ENCODE results near the gene ELP1.

The ELP1 gene

GRCh38 chr9:108953983-108954574, 20.2 kb upstream of the ELP1 start:
- H3K9me3 ChIP-seq (ENCODE audit: control extremely low read depth in 1 of 5, control insufficient read depth in 4 of 5, insufficient read depth in 2 of 5, low read depth in 1 of 5, low read length in 4 of 5) = no peaks in the 10 kb centered on the region
- no peaks in the 10 kb centered on the region for H3K27me3 ChIP-seq (replicated peaks in 2 of 5; ENCODE audit: control insufficient read depth in 4 of 5, insufficient read depth in 5 of 5, low read length in 4 of 5)
- peak; percentile 48 to 68 (median 67) for DNase-seq
- peaks cover 0 to 3% (median 0%) of the 10 kb centered on the region in 4 experiments for H3K36me3 ChIP-seq (ENCODE audit: control insufficient read depth in 4 of 4, insufficient read depth in 4 of 4, low read length in 3 of 4)
- H3K4me1 ChIP-seq (ENCODE audit: control extremely low read depth in 1 of 4, control insufficient read depth in 4 of 4, insufficient read depth in 4 of 4, low read length in 3 of 4) = peaks cover 0 to 4% (median 0%) of the 10 kb centered on the region in 4 experiments
- H3K27ac ChIP-seq (ENCODE audit: insufficient read depth in 1 of 2, low read depth in 1 of 2, low read length in 2 of 2, poor library complexity in 1 of 2, severe bottlenecking in 2 of 2) = no peak overlapping the region
- POLR2A ChIA-PET = interaction anchor here (0.6 kb wide), 1 partner anchor 145 kb away, joined by 3 read pairs; no protein-coding TSS in a partner anchor
- no CpG with 5 or more reads among the region's 3 CpGs for WGBS (ENCODE audit: insufficient coverage)
- CTCF ChIA-PET = interaction anchor here (0.6 to 4.4 kb wide), 7 partner anchors 9 to 131 kb away, joined by 3 to 21 read pairs (median 3); no protein-coding TSS in a partner anchor
- H3K4me3 ChIP-seq (ENCODE audit: control insufficient read depth in 1 of 7, extremely low read depth in 1 of 7, insufficient read depth in 4 of 7, low read depth in 2 of 7, low read length in 6 of 7) = no peak overlapping the region

DNA sequence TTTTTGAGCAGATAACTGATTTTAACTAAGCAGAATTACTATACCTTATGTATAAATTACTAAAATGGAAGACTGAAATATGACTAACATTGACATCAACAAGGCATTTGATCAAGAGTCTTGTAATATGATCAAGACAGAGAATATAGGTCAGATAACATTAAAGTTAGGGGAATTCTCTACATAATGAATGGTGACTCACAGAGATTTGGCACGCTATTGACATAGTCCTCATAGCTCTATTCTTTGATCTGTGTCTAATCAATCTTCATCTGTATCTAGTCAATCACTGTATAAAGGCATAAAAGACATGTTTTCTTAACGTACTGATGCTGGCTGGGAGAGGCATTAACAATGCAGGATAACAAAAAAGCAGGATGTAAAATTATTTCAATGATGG, 17.7 kb upstream of the ELP1 start:
- ChIA-PET CTCF (interaction anchor here (1.1 to 4.4 kb wide), 3 partner anchors 9 to 52 kb away, joined by 3 to 21 read pairs (median 3); partner anchors contain the start of gene ABITRAM), POLR2A (no interaction called here)
- H3K4me3 ChIP-seq (ENCODE audit: control insufficient read depth in 1 of 7, extremely low read depth in 1 of 7, insufficient read depth in 4 of 7, low read depth in 2 of 7, low read length in 6 of 7) = no peak overlapping the region
- H3K4me1 ChIP-seq (ENCODE audit: control extremely low read depth in 1 of 4, control insufficient read depth in 4 of 4, insufficient read depth in 4 of 4, low read length in 3 of 4) = peaks cover 0 to 4% (median 0%) of the 10 kb centered on the region in 4 experiments
- no peaks in the 10 kb centered on the region for H3K9me3 ChIP-seq (ENCODE audit: control extremely low read depth in 1 of 5, control insufficient read depth in 4 of 5, insufficient read depth in 2 of 5, low read depth in 1 of 5, low read length in 4 of 5)
- WGBS (ENCODE audit: insufficient coverage) = 100% methylated on average over 1 of the region's 2 CpGs
- H3K27ac ChIP-seq (ENCODE audit: insufficient read depth in 1 of 2, low read depth in 1 of 2, low read length in 2 of 2, poor library complexity in 1 of 2, severe bottlenecking in 2 of 2) = no peak overlapping the region
- no peaks in the 10 kb centered on the region for H3K27me3 ChIP-seq (replicated peaks in 2 of 5; ENCODE audit: control insufficient read depth in 4 of 5, insufficient read depth in 5 of 5, low read length in 4 of 5)
- H3K36me3 ChIP-seq (ENCODE audit: control insufficient read depth in 4 of 4, insufficient read depth in 4 of 4, low read length in 3 of 4) = peaks cover 0 to 3% (median 0%) of the 10 kb centered on the region in 4 experiments
- no peak for DNase-seq

- ChIA-PET POLR2A (no interaction called here), CTCF (interaction anchor here (0.9 to 1.1 kb wide), 2 partner anchors 21 to 373 kb away, joined by 3 read pairs; no protein-coding TSS in a partner anchor)
- Histone ChIP-seq H3K4me1 (ENCODE audit: control extremely low read depth in 1 of 4, control insufficient read depth in 4 of 4, insufficient read depth in 4 of 4, low read length in 3 of 4) (peaks cover 0 to 4% (median 0%) of the 10 kb centered on the region in 4 experiments), H3K36me3 (ENCODE audit: control insufficient read depth in 4 of 4, insufficient read depth in 4 of 4, low read length in 3 of 4) (peaks cover 0 to 3% (median 0%) of the 10 kb centered on the region in 4 experiments), H3K27ac (ENCODE audit: insufficient read depth in 1 of 2, low read depth in 1 of 2, low read length in 2 of 2, poor library complexity in 1 of 2, severe bottlenecking in 2 of 2) (no peak overlapping the region), H3K9me3 (ENCODE audit: control extremely low read depth in 1 of 5, control insufficient read depth in 4 of 5, insufficient read depth in 2 of 5, low read depth in 1 of 5, low read length in 4 of 5) (no peaks in the 10 kb centered on the region), H3K27me3 (replicated peaks in 2 of 5; ENCODE audit: control insufficient read depth in 4 of 5, insufficient read depth in 5 of 5, low read length in 4 of 5) (no peaks in the 10 kb centered on the region), H3K4me3 (ENCODE audit: control insufficient read depth in 1 of 7, extremely low read depth in 1 of 7, insufficient read depth in 4 of 7, low read depth in 2 of 7, low read length in 6 of 7) (no peak overlapping the region)
- 89% methylated on average over 1 of the region's 1 CpG for WGBS (ENCODE audit: insufficient coverage)
- DNase-seq = no peak
These were observed 16.2 kb upstream of the ELP1 start for GRCh38 chr9:108950168-108950567.

DNA sequence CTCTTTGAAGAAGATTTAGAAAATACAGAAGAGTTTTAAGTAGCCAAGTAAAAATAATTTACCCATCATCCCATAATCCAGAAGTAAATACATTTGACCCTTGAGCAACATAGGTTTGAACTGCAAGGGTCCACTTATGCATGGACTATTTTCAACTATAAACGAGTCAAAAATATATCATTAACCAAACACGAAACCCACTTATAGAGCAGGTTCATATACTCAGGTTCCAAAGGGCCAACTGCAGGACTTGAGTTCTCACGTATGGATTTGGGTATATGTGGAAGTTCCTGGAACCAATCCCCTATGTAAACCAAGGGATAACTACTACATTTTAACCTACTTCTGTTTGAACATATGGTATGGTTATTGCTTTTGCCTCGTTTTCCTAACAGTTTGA, 6.1 kb upstream of the ELP1 start:
- ChIA-PET CTCF (no interaction called here), POLR2A (no interaction called here)
- H3K4me1 ChIP-seq (ENCODE audit: control extremely low read depth in 1 of 4, control insufficient read depth in 4 of 4, insufficient read depth in 4 of 4, low read length in 3 of 4) = peaks cover 0 to 6% (median 3%) of the 10 kb centered on the region in 4 experiments
- peaks cover 9 to 19% (median 14%) of the 10 kb centered on the region in 4 experiments for H3K36me3 ChIP-seq (ENCODE audit: control insufficient read depth in 4 of 4, insufficient read depth in 4 of 4, low read length in 3 of 4)
- H3K4me3 ChIP-seq (ENCODE audit: control insufficient read depth in 1 of 7, extremely low read depth in 1 of 7, insufficient read depth in 4 of 7, low read depth in 2 of 7, low read length in 6 of 7) = no peak overlapping the region
- H3K9me3 ChIP-seq (ENCODE audit: control extremely low read depth in 1 of 5, control insufficient read depth in 4 of 5, insufficient read depth in 2 of 5, low read depth in 1 of 5, low read length in 4 of 5) = no peaks in the 10 kb centered on the region
- no CpG with 5 or more reads among the region's 4 CpGs for WGBS (ENCODE audit: insufficient coverage)
- no peak for DNase-seq
- H3K27me3 ChIP-seq (replicated peaks in 2 of 5; ENCODE audit: control insufficient read depth in 4 of 5, insufficient read depth in 5 of 5, low read length in 4 of 5) = no peaks in the 10 kb centered on the region
- no peak overlapping the region for H3K27ac ChIP-seq (ENCODE audit: insufficient read depth in 1 of 2, low read depth in 1 of 2, low read length in 2 of 2, poor library complexity in 1 of 2, severe bottlenecking in 2 of 2)

DNA sequence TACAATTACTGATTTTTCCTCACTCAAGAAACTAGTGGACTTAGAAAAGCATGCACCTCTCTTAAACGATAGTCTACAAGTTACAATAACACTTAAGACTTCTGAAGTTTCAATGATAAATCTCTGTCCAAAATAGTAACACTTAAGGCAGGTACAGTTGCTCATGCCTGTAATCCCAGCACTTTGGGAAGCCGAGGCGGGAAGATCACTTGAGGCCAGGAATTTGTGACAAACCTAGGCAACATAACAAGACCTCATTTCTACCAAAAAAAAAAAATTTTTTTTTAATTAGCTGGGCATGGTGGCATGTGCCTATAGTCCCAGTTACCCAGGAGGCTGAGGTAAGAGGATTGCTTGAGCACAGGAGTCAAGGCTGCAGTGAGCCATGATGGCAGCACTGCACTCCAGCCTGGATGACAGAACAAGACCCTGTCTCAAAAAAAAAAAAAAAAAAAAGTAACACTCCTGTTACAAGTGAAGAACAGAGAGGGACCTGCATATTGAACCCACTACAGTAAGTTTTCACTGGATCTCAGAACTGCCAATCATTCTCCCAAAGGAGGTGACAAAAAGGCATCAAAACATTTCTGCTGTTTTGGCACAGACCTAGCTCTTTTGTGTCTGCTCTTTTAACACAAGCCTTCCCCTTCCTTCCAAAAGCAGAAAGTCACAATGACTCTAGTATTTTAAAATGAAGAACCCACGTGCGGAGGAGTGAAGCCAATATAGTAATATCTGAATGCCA, 3.8 kb upstream of the ELP1 start:
- H3K27me3 ChIP-seq (replicated peaks in 2 of 5; ENCODE audit: control insufficient read depth in 4 of 5, insufficient read depth in 5 of 5, low read length in 4 of 5) = no peaks in the 10 kb centered on the region
- H3K4me3 ChIP-seq (ENCODE audit: control insufficient read depth in 1 of 7, extremely low read depth in 1 of 7, insufficient read depth in 4 of 7, low read depth in 2 of 7, low read length in 6 of 7) = no peak overlapping the region
- WGBS (ENCODE audit: insufficient coverage) = 91% methylated on average over 1 of the region's 5 CpGs
- H3K27ac ChIP-seq (ENCODE audit: insufficient read depth in 1 of 2, low read depth in 1 of 2, low read length in 2 of 2, poor library complexity in 1 of 2, severe bottlenecking in 2 of 2) = no peak overlapping the region
- ChIA-PET POLR2A (no interaction called here), CTCF (no interaction called here)
- H3K36me3 ChIP-seq (ENCODE audit: control insufficient read depth in 4 of 4, insufficient read depth in 4 of 4, low read length in 3 of 4) = peaks cover 7 to 19% (median 14%) of the 10 kb centered on the region in 4 experiments
- peaks cover 4 to 20% (median 14%) of the 10 kb centered on the region in 4 experiments for H3K4me1 ChIP-seq (ENCODE audit: control extremely low read depth in 1 of 4, control insufficient read depth in 4 of 4, insufficient read depth in 4 of 4, low read length in 3 of 4)
- no peak for DNase-seq
- H3K9me3 ChIP-seq (ENCODE audit: control extremely low read depth in 1 of 5, control insufficient read depth in 4 of 5, insufficient read depth in 2 of 5, low read depth in 1 of 5, low read length in 4 of 5) = no peaks in the 10 kb centered on the region

DNA sequence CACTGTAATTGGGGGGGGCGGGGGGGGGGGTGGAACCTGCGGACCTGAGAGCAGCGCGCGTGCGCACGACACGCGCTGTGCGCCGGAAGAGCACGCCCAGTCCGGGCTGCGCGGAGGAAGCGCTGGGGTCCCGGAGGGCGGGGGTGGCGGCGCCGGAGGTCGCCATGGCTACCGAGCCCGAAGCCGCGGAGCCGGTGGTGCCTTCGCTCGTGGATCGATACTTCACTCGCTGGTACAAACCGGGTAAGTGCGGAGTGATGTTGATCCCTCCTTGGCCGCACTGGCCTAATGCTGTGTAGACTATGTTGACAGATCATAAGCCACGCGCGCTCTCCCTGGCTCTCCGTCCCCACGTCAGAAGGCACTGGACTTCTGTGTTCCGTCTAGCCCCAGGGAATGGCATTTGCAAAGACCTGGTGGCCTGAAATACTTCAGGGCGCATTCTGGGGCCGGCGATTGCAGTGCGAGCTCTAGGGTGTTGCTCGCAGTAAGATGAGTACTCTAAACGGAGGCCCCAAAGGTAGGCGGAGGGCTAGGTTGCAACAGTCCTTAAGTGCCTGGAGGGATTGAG, 484 bp upstream of the ELP1 start, which contains the start of gene ABITRAM:
ABITRAM (plus strand) TSS at position 78 of the 571 bp plus-strand sequence; CDS start at position 165, 87 bp downstream.
- no peaks in the 10 kb centered on the region for H3K9me3 ChIP-seq (ENCODE audit: control extremely low read depth in 1 of 5, control insufficient read depth in 4 of 5, insufficient read depth in 2 of 5, low read depth in 1 of 5, low read length in 4 of 5)
- peak within 1 kb of the TSS; percentile 94 to 100 (median 99) for H3K4me3 ChIP-seq (ENCODE audit: control insufficient read depth in 1 of 7, extremely low read depth in 1 of 7, insufficient read depth in 4 of 7, low read depth in 2 of 7, low read length in 6 of 7)
- H3K36me3 ChIP-seq (ENCODE audit: control insufficient read depth in 4 of 4, insufficient read depth in 4 of 4, low read length in 3 of 4) = peaks cover 1 to 15% (median 7%) of the 10 kb centered on the region in 4 experiments
- peak; percentile 86 to 94 (median 93) for DNase-seq
- CTCF ChIA-PET = interaction anchor here (1.1 kb wide), 2 partner anchors 17 to 19 kb away, joined by 3 read pairs; no protein-coding TSS in a partner anchor
- H3K27me3 ChIP-seq (replicated peaks in 2 of 5; ENCODE audit: control insufficient read depth in 4 of 5, insufficient read depth in 5 of 5, low read length in 4 of 5) = no peaks in the 10 kb centered on the region
- peaks cover 6 to 24% (median 17%) of the 10 kb centered on the region in 4 experiments for H3K4me1 ChIP-seq (ENCODE audit: control extremely low read depth in 1 of 4, control insufficient read depth in 4 of 4, insufficient read depth in 4 of 4, low read length in 3 of 4)
- peak within 1 kb of the TSS; percentile 84 to 94 for H3K27ac ChIP-seq (ENCODE audit: insufficient read depth in 1 of 2, low read depth in 1 of 2, low read length in 2 of 2, poor library complexity in 1 of 2, severe bottlenecking in 2 of 2)
- POLR2A ChIA-PET = no interaction called here
- WGBS (ENCODE audit: insufficient coverage) = under 1% methylated on average over 39 of the region's 47 CpGs

Data from common myeloid progenitor, CD34-positive (primary cell).